Astrocyte of the hippocampus (primary cell): ENCODE results near the gene TMEM9.
A peak's percentile ranks its signal among the peaks of the same experiment; 100 is the strongest.

Experiments used
- DNase-seq: peaks from one replicate; pipeline ENCODE4 v3.0.0; 2011; ENCODE audit warnings: low read depth, low spot score

Gene TMEM9

DNA sequence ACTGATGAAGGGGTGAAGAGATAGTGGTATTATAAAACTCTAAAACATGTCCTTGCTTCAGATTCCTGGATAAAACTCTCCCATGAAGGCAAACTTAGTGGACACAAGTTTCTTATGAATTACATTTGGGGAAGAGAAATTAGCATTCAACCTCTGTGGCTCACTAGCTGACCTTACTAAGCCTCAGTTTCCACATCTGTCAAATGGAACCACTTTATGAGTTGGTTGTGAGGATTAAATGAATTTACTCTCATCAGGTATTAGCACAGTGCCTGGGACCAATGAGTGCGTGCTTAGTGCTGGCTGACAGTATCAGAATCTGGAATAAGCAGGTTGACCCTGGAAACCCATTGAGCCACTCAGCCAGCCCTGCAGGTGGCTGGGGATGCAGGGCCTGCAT lies 44.6 kb downstream of the TMEM9 start:
- DNase-seq = no peak

DNA sequence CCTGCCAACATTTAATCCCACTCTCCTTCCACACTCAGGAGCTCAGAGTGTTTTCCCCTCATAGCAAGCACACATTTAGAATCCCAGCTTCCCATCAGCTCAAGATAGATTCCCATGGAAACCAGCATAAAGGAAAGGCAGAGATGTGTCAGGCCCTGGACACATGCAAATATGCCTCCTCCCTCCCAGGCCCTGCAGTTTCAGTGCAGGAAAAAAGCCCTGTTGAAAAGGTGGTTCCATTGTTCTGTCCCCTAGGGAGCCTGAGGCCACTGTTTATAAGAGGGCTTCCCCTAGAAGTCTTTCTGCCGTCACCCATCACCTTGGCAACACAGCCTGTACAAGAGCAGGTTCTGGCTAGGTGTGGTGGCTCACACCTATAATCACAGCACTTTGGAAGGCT lies 45.7 kb downstream of the TMEM9 start:
- no peak for DNase-seq

DNA sequence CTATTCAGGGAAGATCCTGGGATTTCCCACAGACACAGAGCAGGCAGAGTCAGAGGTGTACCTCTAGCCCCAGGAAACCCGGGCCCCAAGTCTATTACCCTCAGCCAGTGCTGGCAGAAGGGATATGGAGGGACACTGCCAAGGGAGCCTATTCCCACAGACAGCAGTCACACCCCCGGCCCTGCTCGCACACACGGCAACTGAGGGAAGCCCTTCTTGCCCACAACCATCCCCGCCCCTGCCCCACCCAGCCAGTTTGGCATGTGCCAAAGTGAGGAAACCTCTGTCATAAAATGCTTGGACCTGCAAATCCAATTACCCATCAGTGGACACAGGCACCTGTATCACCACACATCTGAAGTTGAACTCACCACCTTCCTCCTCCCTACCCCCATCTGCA lies 48.6 kb downstream of the TMEM9 start:
- DNase-seq = no peak

DNA sequence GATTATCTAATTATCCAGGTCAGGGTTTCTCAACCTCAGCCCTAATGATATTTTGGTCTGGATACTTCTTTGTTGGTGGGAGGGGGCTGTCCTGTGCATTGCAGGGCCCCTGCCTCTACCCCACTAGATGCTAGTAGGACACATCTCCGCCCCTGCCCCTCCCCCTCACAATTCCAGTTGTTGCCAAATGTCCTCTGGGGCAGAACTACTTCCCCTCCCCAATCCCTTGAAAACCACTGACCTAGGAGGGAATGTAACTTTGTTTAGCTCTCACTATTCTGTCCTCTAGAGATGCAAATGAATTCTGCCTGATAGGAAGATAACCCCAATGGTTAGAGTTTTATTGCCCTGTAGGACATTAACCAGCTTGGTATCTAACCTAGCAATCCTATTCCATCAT lies 50.1 kb downstream of the TMEM9 start:
- DNase-seq = no peak

DNA sequence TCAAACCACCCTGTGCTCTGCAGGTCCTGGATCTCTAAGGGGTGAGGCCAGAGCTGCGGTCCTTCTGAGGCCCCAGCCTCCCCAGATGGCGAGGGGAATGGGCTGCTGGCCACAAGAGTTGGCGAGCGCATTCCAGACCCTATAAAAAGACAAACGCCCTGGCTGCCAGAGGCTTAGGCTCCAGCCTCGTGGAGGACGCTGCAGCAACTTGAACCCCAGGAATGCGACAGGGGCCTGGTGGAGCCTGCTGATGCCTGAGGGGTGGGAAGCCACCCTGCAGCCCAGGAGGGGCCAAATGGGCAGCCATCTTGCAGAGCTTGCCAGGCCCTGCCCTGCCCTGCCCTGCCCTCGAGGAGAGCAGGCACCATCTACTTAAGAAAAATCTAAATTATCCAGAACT lies 50.6 kb downstream of the TMEM9 start:
- no peak for DNase-seq

DNA sequence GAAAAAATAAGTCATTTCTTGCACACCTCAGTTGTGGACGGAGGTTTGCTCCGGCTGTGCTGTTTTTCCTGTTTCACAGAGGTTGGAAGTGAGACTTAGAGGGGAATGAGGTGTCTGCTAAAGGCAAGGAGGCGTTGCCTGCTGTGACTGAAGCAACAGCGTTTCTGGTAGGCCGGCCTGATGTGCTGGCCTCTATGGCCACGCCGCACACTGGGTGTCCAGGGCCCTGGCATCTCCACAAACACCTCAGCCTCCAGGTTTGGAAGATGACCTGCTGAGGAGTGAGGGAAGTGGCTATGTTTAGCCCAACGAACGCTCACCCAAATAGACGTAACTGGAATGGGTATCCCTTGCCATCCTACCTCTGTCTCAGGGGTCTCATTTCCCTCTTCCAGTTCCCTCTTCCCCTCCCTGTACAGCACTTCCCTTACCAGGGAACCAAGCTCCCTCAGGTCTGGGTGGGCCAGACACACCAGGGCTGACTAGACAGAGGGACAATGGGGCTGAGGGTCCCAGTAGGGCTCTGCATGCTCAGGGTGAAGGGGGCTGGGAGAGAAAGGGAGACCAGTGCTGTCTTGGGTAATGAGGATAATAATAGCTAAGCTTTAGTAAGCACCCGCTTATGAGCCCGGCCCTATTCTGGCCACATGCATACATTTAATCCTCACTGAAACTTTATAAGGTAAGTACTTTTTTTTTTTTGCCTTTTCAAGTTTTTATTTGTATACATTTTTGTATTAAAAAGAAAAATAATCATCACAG lies 53.9 kb downstream of the TMEM9 start:
- DNase-seq = no peak

DNA sequence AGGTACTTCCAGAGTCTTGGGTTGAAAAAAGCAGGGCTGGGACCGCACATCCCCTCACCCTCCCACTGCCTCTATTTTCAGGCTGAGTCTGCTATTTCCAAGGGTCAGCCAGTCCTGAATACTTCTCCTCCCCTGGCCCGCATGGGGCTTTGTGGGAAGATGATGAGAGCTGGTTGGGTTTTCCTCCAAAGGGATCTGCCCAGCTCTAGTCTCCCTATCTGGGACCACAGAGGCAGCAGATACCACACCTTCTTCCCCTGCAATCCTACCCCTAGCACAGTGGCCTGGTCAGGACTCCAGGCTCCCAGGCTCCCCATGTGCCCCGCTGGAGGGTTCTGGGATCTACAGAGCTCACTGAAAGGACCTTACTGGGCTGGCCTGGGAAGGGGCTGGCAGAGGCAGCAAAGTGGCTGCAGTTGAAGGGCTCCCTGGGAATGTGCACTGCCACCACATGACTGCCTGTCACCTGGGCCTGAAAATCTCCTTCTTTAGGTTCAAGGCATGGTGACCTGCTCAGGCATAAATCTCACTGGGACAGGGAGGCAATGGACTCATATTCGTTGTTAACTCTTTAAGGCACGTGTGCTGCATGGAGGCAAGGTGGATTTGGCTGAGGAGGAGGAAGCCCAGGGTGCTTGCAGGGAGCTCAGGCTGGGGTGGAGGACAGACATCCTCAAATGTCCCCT lies 55.1 kb downstream of the TMEM9 start:
- DNase-seq = no peak

DNA sequence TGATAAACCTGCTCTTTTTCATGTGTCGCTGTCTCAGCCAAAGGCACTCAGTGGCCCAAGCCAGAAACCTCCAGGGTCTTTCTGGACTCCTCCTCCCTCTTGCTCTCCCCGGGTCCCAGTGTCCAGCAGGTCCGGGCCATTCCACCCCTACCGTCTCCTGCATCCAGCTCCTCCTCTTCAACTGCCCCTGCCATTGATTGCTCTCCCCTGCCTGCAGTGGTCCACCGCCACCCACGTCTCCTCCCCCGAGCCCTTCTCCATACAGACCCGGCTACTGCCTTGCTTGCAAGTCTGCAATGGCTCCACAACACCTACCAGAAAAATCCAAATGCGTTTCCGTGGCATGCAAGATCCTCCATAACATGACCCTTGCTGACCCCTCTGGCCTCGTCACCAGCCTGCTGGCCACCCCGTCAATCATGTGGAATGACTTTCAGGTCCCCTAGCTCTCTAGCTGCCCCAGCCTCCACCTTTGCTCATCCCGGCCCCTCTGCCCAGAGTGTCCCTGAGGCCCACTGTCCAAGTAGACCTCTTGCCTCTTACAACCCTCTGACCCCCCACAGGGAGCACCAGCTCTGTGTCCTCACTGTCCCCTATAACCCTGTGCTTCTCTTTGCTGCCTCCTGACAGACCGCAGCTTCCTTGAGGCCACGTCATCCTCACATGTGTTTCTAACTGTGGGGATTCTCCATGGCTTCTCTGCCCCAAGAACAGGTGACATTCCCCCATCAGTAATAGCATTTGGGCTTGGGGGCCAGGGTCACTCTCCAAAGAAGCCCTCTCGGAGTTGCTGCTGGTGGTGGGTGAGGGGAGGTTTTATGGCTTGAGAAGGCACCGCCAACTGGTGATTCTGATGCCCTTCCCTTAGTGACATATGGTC lies 57.1 kb downstream of the TMEM9 start:
- DNase-seq = no peak

DNA sequence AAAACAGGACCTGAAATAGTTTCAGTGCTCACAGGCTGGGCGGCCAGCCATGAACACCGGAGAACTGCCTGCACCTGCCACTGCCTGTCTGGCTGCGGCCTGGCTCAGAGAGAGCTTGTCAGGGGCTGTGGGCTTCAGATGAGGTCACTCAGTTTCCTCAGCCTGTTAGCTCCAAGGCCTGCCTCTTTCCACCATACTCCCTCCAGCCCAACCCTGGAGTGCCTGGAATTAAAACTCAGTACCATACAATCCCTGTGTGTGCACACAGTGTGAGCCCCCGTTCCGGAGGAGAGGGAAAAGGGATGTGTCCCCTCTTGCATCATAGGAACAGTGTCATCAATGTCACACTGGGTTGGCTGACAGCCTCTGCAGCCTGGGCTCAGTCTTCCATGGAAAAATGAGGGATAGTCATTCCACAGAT lies 58.2 kb downstream of the TMEM9 start:
- peak; percentile 16 for DNase-seq

DNA sequence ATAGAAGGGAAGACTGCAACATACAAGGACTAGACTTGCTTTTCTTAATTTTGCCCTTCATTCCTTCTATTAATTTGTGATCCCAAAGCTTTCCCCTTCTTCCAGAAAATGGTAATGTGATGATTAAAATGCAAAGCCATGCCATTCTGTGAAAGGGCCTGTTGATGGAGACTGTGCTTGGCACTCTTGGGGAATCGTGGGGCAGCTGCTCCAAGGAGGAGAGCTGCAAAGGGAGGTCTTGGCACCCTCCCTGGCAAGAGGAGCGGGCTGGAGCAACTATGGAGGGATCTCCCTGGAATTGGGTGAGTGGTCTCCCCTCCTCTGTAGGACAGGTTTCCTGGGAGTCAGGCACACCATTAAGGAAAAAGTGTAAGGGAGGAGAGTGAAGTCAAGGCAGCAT lies 58.7 kb downstream of the TMEM9 start:
- no peak for DNase-seq

DNA sequence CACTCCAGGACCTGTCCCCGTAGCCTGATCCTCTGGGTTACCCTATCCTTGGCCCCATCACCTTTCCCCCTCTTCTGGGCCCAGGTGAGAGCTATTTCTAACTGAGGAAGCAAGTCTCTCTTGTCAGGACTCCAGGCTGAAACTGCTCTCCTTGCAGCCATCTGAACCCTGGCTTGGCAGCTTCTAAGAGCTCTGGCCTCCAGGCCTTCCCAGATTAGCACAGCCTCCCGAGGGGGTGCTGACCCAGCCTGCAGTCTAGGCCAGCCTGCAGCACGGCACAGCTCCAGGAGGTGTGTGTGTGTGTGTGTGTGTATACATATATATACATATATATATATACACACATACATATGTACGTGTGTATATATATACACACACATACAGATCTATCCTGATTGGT lies 59.4 kb downstream of the TMEM9 start:
- no peak for DNase-seq

DNA sequence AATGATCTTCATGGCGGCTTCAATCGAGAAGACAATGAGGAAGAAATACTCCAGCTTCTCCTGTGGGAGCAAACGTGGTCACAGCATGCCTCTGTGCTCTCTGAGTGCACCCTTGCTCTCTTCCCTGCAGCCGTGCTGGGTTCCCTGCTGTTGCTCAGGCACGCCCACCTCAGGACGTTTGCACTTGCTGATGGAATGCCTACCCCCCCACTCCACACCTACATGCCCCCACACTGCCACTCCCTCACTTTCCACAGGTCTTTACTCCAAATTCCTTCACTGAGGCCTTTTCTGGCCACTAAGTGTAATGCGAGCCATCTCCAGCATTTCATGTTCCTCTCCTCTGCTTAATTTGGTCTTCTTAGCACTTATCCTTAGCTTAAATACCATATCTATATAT lies 60.3 kb downstream of the TMEM9 start:
- DNase-seq = no peak

DNA sequence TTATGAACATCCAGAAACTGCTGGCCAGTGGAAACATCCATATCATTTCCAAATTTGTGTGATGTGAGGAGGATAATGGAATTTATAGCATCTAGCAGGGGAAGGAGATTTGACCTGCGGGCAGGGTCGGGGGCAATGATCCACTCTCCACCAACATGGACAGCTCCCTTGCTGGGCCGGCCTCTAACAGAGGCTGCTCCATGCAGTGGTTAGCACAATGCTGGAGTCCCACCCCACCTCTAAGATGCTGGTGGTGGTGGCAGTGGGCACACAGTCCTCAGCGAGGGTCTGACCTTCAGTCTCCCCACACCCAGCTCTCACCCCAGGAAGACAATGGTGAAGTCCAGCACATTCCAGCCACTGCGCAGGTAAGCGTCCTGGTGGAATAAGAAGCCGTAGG lies 60.7 kb downstream of the TMEM9 start:
- DNase-seq = no peak

DNA sequence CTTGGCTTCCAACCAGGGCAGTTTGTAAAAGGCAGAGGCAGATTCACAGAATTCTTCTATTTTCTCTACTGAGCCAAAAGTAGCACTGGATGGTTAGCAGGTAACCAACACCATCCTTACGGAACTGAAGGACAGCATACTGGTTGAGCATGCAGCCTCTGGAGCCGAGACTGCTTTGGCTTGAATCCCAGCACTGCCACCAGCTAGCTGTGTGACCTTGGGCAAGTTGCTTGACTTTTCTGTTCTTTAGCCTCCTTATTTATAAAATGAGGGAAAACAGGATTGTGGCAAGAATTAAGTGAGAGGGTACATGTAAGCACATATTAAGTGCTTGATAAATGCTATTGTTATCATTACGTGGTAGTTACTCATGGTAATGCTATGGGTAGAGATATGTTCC lies 61.5 kb downstream of the TMEM9 start:
- DNase-seq = no peak

DNA sequence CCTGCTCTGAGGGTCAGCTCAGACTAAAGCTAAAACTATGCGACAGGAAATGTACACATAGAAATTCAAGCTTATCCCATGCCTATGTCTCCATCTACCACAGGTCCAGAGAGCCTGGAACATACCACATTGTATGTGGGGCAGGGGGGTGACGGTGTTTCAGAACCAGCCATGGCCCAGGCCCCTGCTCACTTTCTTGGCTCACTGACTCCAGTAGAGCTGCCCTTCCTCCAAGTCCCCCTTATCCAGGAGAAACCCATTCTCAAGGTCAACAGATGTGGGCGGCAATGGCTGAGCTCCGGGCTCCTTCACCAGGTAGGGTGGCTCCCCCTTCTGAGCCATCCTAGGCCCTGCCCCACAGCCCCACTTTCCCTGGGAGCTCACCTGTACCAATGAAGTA lies 63.0 kb downstream of the TMEM9 start:
- no peak for DNase-seq

DNA sequence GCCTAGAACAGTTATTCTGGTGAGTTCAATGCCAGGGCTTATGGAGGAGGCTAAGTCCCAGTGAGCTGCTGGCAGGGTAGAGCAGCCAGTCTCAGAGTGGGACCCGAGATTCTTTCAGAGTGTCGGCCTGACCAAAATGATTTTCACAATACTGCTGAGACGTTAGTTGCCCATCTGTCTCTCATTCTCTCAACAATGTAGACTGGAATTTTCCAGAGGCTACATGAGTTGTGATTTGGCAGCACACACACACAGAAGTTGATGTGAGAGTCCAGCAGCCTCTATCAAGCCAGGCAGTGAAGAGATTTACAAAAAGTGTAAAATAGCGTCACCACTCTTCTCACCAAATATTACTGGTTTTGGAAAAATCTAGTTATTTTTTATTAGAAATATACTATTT lies 63.7 kb downstream of the TMEM9 start:
- no peak for DNase-seq

DNA sequence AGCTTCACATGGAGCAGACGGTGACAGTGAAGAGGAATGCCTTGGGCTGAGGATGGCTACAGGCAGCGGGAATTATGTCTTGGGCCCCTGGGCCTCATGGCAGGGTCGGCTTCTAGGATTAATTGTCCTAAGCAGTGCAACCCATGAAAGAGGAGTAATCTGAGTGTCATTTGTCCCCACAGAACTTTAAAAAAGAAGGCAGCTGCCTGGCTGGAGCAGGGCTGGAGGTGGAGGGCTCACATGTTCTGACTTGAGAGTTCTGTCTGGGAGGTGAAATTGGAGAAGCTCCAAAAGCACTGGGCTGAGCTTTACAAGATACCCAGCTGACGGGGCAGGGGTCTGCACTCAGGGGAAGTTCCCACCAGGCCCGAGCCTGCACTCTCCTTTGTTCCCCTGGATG lies 64.7 kb downstream of the TMEM9 start:
- no peak for DNase-seq

DNA sequence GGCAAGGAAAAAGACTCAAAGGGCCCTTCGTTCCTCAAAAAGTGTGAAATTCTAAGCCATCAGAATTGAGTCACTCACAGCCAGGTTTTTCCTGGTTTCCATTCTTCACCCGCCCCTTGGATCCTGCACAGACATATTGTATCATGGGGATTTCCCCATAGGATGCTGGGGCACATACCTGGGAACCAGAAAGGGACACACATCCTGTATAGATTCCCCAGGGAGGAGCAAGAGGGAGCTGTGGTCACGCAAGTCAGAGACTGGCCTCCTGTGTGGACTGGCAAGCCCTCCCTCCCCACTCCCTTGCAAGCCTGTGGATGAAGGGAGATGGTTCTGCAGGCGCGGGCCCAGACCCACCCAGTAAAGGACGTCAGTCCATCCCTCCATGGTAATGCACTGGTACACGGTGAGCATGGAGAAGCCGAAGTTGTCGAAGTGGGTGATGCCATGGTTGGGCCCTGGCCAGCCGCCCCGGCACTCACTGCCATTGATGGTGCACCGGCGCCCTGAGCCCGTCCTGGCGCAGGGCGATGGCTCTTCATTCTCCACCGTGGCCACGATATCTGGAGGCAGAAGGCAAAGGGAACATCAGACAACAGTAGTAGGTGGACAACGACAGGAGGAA lies 65.3 kb downstream of the TMEM9 start:
- no peak for DNase-seq

DNA sequence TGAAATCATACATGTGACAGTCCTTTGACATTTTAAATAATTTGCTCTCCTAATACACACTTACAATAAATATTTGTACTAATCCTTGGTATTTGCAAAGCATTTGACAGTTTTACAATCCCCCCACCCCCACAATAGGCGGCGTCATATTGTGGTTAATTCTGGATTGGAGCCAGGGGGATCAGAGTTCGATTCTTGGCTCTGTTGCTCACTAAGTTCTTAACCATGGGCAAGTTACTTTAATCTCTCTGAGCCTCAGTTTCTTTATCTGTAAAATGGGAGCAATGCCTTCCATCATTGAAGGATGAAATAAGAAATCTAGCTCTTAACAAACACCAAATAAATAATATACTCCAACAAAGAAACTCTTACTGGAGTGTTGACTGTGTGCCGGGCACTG lies 65.9 kb downstream of the TMEM9 start:
- DNase-seq = no peak

DNA sequence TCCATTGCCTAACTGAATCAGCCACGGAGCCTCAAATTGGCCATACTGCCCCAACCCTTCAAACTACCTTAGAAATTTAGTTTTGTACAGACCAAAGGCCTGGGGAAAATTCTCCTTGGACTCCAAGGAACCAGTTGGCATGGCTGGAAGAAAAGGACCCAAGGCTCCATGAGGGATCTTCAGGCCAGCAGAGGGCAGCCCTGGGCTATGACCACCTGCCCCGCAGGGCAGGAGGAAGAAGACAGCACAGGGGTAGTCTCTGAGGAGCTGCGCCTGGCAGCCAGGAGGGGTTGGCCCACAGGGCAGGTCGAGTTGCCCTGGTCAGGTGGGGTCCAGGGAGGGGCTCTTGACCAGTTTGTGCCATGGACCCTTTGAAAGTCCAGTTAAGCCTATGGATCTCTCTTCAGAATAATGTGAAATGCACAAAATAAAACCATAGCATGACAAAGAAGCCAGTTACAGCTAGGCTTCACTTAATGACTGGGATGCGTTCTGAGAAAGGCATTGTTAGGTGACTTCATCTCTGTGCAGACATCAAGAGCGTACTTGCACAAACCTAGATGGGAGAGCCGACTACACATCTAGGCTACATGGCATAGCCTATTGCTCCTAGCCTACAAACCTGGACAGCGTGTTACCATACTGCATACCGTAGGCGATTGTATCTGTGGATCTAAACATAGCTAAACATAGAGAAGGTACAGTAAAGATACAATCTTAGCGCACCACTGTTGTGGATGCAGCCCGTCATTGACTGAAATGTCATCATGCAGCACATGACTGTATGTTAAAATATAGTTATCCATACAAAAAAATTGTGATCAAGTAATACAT lies 68.2 kb downstream of the TMEM9 start:
- peak; percentile 52 for DNase-seq
